T47D (cell line): Measurements from ENCODE around the gene GPC6.

Experiments
- DNase-seq, 2 experiments: peaks; one replicate each; pipeline versions ENCODE4 v3.0.0 to v3.0.0-alpha.2; 2011 to 2012; ENCODE audit warnings: low read depth in 1 of 2, low spot score in 1 of 2
- JUND ChIP-seq: IDR thresholded peaks from 2 replicates; pipeline ENCODE4 v1.6.1; 2012; ENCODE audit warnings: low read depth
- in situ Hi-C: cut with HindIII; loops from 2 replicates; pipeline ENCODE4 v1.10.0; 2016; ENCODE audit warnings: low sequenced_read_pairs, low pct_unique_long_range_greater_than_20kb

Gene GPC6

GRCh38 chr13:93355094-93355493, 128.5 kb downstream of the GPC6 start:
- no peak for DNase-seq
- TF ChIP-seq JUND, result no peak
- in situ Hi-C loops, result no loop called here

DNA sequence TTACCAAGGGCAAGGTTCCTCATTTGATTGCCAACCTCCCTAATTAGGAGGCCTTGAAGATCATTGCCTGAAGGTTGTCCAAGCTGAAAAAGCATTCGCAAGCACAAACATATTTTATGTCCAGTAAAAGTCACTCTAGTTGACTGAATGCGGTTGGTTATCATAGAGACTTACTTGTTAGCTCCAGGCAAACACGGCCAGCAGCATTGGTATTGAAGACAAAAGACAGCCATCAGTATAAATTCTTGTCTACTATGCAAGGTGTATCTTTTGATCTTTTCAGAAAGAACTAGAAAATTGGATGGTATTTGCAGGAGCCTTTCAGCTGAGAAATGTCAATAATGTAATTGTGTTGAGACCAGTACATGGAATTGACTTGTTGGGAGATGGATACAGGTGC, 129.9 kb downstream of the GPC6 start:
- in situ Hi-C loops, result no loop called here
- TF ChIP-seq JUND, result peak; percentile 44; the same call in 1 of the 2 replicates
- peak in 1 of 2 experiments; percentile 84 for DNase-seq

DNA sequence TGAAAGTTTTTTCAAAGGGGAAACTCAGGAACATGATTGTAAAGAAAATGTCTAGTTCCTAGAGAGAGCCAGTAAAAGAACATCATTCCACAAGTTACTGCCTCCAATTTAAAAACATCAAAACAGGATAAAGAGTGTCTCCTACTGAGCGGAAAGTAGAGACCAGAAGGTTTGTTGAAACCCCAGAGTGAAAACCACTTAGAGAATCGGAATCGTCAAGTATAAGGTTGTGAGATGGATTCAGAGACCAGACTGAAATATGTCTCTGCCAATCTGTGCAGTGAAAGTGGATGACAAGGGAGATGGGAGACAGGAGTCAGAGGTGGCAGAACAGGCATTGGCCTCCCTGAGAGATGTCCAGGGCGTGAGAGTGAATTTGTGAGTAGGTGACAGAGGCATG, 133.4 kb downstream of the GPC6 start:
- no peak for DNase-seq
- in situ Hi-C loops, result no loop called here
- no peak for TF ChIP-seq JUND

DNA sequence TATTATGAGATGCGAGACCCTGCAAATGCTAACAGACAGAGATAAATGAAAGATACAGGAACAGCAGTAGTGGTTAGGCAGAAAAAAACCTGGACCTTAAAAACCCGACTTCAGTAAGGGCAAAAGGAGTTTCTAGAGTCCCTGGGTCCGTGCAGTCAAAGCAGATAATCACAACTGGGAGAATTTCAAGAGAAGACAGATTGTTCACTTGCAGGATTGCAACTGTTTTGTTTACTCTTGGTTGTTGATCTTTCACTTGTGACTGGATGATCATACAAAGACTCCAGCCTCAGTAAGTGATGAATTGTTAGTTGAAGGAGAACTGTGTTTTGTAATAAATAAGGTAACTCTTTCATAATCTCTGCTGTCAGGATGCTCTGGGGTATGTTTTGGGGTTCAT, 135.1 kb downstream of the GPC6 start:
- peak in 1 of 2 experiments; percentile 19 for DNase-seq
- TF ChIP-seq JUND, result no peak
- in situ Hi-C loops, result no loop called here

GRCh38 chr13:93364166-93364565, 137.6 kb downstream of the GPC6 start:
- no peak for TF ChIP-seq JUND
- no peak for DNase-seq
- in situ Hi-C loops, result no loop called here

DNA sequence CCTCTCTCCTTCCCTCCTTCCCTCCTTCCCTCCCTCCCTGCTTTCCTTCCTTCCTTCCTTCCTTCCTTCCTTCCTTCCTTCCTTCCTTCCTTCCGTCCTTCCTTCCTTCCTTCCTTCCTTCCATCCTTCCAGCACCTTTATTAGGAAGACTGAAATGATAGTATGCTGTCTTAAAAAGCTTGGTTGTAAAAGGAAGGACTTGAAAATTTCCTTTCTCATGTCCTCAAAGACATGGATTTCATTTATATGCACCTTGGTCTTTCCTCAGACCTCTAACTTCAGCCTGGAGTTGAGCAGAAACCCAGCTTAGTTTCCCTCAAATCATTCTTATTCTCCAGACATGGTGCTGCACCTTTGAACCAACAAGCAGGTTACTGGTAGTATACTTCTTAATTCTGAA, 141.7 kb downstream of the GPC6 start:
- no peak for TF ChIP-seq JUND
- DNase-seq, result no peak
- in situ Hi-C loops, result no loop called here

- no peak for TF ChIP-seq JUND
- DNase-seq, result no peak
- in situ Hi-C loops, result no loop called here
These were observed 142.1 kb downstream of the GPC6 start for GRCh38 chr13:93368718-93369117.

DNA sequence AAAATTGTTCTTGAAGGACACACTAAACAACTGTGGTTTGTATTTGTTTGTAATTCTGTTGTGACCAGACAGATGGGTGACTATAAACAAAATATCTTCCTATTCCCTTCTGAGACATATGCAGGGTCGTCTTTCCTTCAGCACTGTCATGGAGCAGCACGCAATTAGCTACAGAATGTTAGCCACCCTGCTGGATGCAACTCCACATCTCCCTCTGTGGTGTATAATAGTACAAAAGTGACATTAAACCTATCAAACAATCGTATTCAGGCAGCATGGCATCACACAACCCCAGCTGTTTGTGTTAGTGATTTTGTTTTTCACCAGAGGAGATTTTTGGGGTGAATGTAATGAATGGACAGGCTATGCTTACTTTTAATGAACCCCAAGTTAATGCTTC, 146.2 kb downstream of the GPC6 start:
- TF ChIP-seq JUND, result no peak
- in situ Hi-C loops, result no loop called here
- DNase-seq, result no peak

- TF ChIP-seq JUND, result no peak
- DNase-seq, result peak in 1 of 2 experiments; percentile 16
- in situ Hi-C loops, result no loop called here
These were observed 148.9 kb downstream of the GPC6 start for GRCh38 chr13:93375491-93375890.

DNA sequence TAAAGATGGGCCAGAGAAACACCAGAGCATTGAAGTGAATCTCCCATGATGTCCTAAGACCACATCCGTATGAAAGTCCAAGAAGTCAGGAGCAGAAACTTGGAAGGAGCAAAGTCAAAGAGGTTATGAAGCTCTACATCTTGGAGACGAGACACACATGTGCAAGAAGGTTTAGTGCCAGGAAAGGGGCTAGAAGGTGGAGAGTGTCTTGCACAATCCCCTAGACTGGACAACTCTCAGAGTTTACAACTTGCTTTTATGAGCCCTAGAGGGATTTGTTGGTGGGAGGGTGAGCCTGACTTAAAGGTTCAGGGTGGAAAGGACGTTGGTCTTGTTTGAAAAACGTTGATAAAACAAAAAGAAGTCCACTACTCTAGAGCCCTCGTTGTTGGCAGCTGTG, 150.6 kb downstream of the GPC6 start:
- no peak for TF ChIP-seq JUND
- no peak for DNase-seq
- in situ Hi-C loops, result no loop called here

GRCh38 chr13:93378184-93378583, 151.6 kb downstream of the GPC6 start:
- in situ Hi-C loops, result no loop called here
- DNase-seq, result no peak

GRCh38 chr13:93386116-93386515, 159.5 kb downstream of the GPC6 start:
- TF ChIP-seq JUND, result no peak
- DNase-seq, result no peak
- in situ Hi-C loops, result no loop called here

More at GRCh38 chr13:93378184-93378583, 151.6 kb downstream of the GPC6 start:
- no peak for TF ChIP-seq JUND

DNA sequence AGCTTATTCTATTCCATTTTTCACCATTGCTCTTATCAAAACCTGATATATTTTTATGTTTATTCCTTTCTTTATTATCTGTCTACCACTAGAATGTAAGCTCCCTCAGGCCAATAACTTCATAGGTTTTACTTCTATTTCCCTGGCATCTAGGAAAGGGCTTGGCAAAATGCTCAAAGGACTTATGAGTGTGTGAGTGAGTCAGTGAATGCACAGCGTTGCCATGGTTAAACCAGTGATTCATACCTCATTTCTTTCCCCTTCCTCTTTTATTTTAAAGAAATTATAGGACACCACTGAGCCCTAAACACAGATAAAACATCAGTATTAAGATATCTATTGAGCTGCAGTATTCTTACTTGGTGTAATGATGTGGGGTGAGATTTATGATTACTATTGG, 162.1 kb downstream of the GPC6 start:
- in situ Hi-C loops, result no loop called here
- DNase-seq, result no peak
- TF ChIP-seq JUND, result no peak

DNA sequence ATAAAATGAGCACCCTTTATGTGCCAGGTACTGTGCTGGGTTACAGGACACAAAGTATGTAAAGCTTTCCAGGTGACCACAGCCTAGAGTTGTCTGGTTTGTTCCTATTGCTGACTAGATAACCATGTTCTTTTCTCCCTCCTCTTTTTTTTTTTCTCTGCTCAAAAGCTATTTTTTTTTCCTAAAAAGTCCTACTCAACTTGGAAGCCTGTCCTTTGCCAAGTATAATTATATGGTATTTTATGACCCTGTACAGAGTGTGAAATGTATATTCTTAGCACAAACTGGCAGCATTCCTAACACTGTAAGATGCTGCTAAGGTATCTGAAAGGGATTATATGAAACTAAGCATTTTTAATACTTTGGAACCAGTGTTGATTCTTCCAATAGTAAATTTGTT, 171.0 kb downstream of the GPC6 start:
- in situ Hi-C loops, result no loop called here
- TF ChIP-seq JUND, result no peak
- DNase-seq, result no peak
